Neural cell (in vitro differentiated cells): Measurements from ENCODE around the gene MLLT10.

Source experiments
- RAD21 ChIP-seq: fragments of 450-650 bp; conservative IDR thresholded peaks from 2 replicates; pipeline ENCODE4 v1.6.1; 2014; ENCODE audit warnings: antibody characterized with exemption, mild to moderate bottlenecking, moderate library complexity
- TF ChIP-seq, protein P1 (sequence below): fragments of 450-650 bp; IDR thresholded peaks from 2 replicates; pipeline ENCODE4 v1.5.1; 2014; ENCODE audit warnings: antibody characterized with exemption, mild to moderate bottlenecking, moderate library complexity; ENCODE audit not compliant: poor library complexity, severe bottlenecking

DNA sequence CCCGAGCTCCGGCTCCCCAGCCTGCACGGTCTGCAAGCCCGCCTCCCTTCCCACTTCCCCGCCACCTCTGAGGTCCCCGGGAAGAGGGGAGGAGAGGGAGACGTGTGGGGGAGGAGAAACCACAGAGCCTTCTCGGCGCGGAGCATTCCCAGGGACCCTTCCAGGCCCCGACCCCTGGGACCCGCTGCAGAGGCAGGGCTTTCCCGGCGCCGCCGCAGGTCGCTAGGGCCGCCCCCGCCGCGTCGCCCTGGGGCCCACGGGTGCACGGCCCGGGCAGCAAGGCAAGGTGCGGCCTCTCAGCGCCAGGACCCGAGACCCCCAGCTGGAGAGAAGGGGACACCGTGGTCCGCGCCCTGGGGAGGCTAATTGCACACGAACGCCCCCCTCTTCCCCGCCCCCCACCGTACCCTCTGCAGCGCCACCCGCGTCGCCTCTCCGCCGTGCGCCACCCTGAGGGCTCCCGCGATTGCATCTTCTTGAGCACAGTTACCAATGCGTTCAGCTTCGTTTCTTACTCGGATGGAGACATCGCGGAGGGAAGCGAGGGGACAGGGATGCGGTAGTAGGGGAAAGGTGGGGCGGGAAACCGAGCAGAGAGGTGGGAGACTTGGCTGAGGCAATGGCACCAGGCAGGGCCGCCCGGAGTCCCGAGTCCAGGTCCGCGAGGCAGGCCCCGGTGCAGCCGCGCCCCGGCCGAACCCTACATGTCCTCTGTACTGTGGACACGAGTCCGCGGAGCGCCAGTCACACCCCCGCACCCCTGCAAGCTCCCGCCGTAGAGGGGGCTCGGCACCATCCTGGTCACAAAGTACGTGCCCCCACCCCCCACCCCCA is 37.5 kb upstream of the MLLT10 start:
- TF ChIP-seq, protein P1, sequence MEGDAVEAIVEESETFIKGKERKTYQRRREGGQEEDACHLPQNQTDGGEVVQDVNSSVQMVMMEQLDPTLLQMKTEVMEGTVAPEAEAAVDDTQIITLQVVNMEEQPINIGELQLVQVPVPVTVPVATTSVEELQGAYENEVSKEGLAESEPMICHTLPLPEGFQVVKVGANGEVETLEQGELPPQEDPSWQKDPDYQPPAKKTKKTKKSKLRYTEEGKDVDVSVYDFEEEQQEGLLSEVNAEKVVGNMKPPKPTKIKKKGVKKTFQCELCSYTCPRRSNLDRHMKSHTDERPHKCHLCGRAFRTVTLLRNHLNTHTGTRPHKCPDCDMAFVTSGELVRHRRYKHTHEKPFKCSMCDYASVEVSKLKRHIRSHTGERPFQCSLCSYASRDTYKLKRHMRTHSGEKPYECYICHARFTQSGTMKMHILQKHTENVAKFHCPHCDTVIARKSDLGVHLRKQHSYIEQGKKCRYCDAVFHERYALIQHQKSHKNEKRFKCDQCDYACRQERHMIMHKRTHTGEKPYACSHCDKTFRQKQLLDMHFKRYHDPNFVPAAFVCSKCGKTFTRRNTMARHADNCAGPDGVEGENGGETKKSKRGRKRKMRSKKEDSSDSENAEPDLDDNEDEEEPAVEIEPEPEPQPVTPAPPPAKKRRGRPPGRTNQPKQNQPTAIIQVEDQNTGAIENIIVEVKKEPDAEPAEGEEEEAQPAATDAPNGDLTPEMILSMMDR, result peak; percentile 63
- TF ChIP-seq RAD21, result no peak
